Measurements from ENCODE around the gene FURIN. TPM values are rescaled to one million over a fixed set of nuclear protein-coding genes. Genes with fewer than 3 reads are reported as not detected.

FURIN gene
- total RNA-seq, 1 donor from 2014 or later = 33.8 TPM

Other genes with a start within 250 kb of the FURIN start
- 1.2 TPM for gene BLM, start 151.2 kb upstream of the FURIN start, total RNA-seq
- 26.2 TPM for gene FES, start 15.9 kb downstream of the FURIN start, total RNA-seq
- gene MAN2A2, start 34.7 kb downstream of the FURIN start, total RNA-seq = 95.4 TPM
- gene HDDC3, start 64.0 kb downstream of the FURIN start, total RNA-seq = 20.9 TPM
- gene UNC45A, start 66.7 kb downstream of the FURIN start, total RNA-seq = 117 TPM
- 21.8 TPM for gene RCCD1, start 86.3 kb downstream of the FURIN start, total RNA-seq
- gene PRC1, start 125.9 kb downstream of the FURIN start, total RNA-seq = 6.6 TPM
- 14.9 TPM for gene VPS33B, start 154.0 kb downstream of the FURIN start, total RNA-seq
- 0.35 TPM for gene SV2B, start 231.7 kb downstream of the FURIN start, total RNA-seq

Measured in mucosa of gallbladder (tissue), 1 donor.